Measurements from ENCODE around the gene HES3. TPM values are rescaled to one million over a fixed set of nuclear protein-coding genes. Genes with fewer than 3 reads are reported as not detected.
A peak's percentile ranks its signal among the peaks of the same experiment; 100 is the strongest.

The HES3 gene
- total RNA-seq, 4 donors from 2014 or later, result not detected

- Histone ChIP-seq H3K4me3 (no peak overlapping the region), H3K27ac (no peak overlapping the region), H3K27me3 (peaks cover 25 to 100% (median 48%) of the 10 kb centered on the region in 4 donors), H3K9me3 (no peaks in the 10 kb centered on the region), H3K4me1 (peaks cover 25 to 46% (median 29%) of the 10 kb centered on the region in 3 donors), H3K36me3 (no peaks in the 10 kb centered on the region)
- WGBS, 2 donors, result 11% methylated on average over 3 of the region's 20 CpGs; no CpG with 5 or more reads in 1 of the 2 donors
- no peak for TF ChIP-seq POLR2A (IDR thresholded peaks at IDR 0.05)
- TF ChIP-seq, protein P1, sequence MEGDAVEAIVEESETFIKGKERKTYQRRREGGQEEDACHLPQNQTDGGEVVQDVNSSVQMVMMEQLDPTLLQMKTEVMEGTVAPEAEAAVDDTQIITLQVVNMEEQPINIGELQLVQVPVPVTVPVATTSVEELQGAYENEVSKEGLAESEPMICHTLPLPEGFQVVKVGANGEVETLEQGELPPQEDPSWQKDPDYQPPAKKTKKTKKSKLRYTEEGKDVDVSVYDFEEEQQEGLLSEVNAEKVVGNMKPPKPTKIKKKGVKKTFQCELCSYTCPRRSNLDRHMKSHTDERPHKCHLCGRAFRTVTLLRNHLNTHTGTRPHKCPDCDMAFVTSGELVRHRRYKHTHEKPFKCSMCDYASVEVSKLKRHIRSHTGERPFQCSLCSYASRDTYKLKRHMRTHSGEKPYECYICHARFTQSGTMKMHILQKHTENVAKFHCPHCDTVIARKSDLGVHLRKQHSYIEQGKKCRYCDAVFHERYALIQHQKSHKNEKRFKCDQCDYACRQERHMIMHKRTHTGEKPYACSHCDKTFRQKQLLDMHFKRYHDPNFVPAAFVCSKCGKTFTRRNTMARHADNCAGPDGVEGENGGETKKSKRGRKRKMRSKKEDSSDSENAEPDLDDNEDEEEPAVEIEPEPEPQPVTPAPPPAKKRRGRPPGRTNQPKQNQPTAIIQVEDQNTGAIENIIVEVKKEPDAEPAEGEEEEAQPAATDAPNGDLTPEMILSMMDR (IDR thresholded peaks at IDR 0.05), result no peak
- intact Hi-C loops (cut with DNase I), result loop anchor here (10.0 kb wide), 1 partner anchor 198 kb away; the partner anchor contains the start of gene KCNAB2
- no peak for DNase-seq
Observed at GRCh38 chr1:6243053-6243834, 735 bp upstream of the HES3 start.

GRCh38 chr1:6244401-6245049, 546 bp downstream of the HES3 start:
- no peaks in the 10 kb centered on the region for H3K36me3 ChIP-seq
- no peak overlapping the region for H3K27ac ChIP-seq
- intact Hi-C loops (cut with DNase I), result loop anchor here (10.0 kb wide), 1 partner anchor 200 kb away; the partner anchor contains the start of gene KCNAB2
- WGBS, 2 donors, result 7 to 9% methylated on average over 18 to 24 of the region's 24 CpGs
- TF ChIP-seq POLR2A (IDR thresholded peaks at IDR 0.05), result no peak
- TF ChIP-seq, protein P1 (IDR thresholded peaks at IDR 0.05), result no peak
- H3K27me3 ChIP-seq, result peaks cover 25 to 100% (median 52%) of the 10 kb centered on the region in 4 donors
- no peak for DNase-seq
- H3K4me3 ChIP-seq, result no peak overlapping the region
- peaks cover 29 to 55% (median 35%) of the 10 kb centered on the region in 3 donors for H3K4me1 ChIP-seq
- H3K9me3 ChIP-seq, result no peaks in the 10 kb centered on the region

DNA sequence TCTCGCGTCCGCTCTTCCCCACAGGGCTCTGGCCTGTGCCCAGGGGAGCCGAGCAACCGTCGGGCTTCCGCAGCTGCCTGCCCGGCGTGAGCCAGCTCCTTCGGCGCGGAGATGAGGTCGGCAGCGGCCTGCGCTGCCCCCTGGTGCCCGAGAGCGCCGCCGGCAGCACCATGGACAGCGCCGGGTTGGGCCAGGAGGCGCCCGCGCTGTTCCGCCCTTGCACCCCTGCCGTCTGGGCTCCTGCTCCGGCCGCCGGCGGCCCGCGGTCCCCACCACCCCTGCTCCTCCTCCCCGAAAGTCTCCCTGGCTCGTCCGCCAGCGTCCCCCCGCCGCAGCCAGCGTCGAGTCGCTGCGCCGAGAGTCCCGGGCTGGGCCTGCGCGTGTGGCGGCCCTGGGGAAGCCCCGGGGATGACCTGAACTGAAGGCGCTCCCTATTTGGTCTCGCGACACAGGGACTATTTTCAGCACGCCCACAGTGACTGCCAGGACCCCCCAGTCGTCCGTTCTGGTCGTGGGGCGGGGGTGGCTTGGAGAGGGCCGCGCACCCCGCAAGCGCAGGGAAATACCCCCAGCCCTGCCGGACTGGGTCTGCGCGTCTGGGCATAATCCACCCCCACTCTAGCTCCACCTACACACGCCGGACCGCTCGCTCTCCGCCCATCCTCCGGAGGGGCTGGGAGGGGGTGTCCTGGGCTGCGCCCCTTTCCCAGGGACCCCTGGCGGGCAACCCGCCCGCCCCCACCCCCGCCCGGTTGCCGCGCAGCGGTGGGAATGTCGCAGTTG, 1.3 kb downstream of the HES3 start:
- DNase-seq, result no peak
- H3K27me3 ChIP-seq, result peaks cover 25 to 100% (median 52%) of the 10 kb centered on the region in 4 donors
- peaks cover 29 to 62% (median 40%) of the 10 kb centered on the region in 3 donors for H3K4me1 ChIP-seq
- H3K36me3 ChIP-seq, result no peaks in the 10 kb centered on the region
- no peaks in the 10 kb centered on the region for H3K9me3 ChIP-seq
- H3K4me3 ChIP-seq, result peak overlapping the region in 2 of 4 donors; percentile 18 to 37
- H3K27ac ChIP-seq, result no peak overlapping the region
- no peak for TF ChIP-seq POLR2A (IDR thresholded peaks at IDR 0.05)
- TF ChIP-seq, protein P1 (IDR thresholded peaks at IDR 0.05), result peak; percentile 67 to 95 (median 88)
- intact Hi-C loops (cut with DNase I), result loop anchor here (10.0 kb wide), 1 partner anchor 200 kb away; the partner anchor contains the start of gene KCNAB2
- WGBS, 2 donors, result 0 to 3% methylated on average over 2 to 6 of the region's 79 CpGs

GRCh38 chr1:6245869-6246496, 2.0 kb downstream of the HES3 start:
- no peak overlapping the region for H3K27ac ChIP-seq
- TF ChIP-seq POLR2A (IDR thresholded peaks at IDR 0.05), result no peak
- TF ChIP-seq, protein P1 (IDR thresholded peaks at IDR 0.05), result no peak
- H3K9me3 ChIP-seq, result no peaks in the 10 kb centered on the region
- no peak for DNase-seq
- no peaks in the 10 kb centered on the region for H3K36me3 ChIP-seq
- peaks cover 25 to 100% (median 49%) of the 10 kb centered on the region in 4 donors for H3K27me3 ChIP-seq
- intact Hi-C loops (cut with DNase I), result loop anchor here (2.0 to 10.0 kb wide), 2 partner anchors 97 to 201 kb away; partner anchors contain the start of gene KCNAB2
- H3K4me1 ChIP-seq, result peaks cover 29 to 63% (median 40%) of the 10 kb centered on the region in 3 donors
- peak overlapping the region in 2 of 4 donors; percentile 18 to 37 for H3K4me3 ChIP-seq
- WGBS, 2 donors, result 3 to 24% methylated on average over 5 to 10 of the region's 49 CpGs

Data from esophagus squamous epithelium (tissue), 5 donors.